Midbrain (tissue), 1 donor: ENCODE results near the gene BLOC1S3.

Experiments
- DNase-seq: peaks from one replicate; lab custom pipeline; 2025; lab: John Stamatoyannopoulos, UW

The BLOC1S3 gene

DNA sequence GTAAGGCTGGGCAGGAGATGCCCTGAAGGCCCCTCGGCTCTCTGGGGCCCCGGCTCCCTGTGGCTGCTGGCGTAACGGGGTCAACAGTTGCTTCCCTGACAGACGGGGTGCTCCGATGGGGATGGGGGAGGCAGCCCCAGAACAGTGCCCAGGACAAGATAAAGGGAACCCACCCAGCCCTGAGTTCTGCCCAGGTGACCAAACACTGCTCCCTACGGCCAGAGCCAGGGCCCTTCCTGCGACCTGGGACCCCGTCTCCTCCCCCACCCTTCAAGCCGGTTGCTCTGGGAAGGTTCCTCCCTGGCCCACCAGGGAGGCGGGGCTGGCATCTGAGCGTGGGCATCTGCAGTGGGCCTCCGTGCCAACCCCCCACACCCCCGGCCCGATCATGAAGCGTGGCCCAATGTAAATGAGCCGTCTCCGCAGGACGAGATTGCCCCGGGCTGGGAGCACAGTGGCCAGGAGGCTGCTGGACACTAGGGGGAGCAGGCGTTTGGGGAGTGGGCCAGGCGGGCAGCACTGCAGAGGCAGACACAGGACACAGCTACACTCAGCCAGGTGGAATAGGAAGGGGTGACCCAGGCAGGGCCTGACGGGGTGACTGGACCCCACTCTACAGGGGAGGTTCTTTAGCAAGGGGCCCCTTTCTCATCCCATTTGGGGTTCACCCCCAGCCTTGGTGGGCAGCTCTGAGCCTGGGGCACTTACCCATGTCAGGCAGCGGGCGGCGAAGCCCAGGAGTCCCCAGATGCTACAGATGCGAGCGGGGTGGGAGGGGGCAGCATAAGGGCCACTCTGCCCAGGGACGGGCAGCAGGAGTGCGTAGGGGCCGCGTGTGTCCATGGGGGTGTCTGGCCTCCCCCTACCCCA lies 16.6 kb upstream of the BLOC1S3 start:
- DNase-seq: no peak

DNA sequence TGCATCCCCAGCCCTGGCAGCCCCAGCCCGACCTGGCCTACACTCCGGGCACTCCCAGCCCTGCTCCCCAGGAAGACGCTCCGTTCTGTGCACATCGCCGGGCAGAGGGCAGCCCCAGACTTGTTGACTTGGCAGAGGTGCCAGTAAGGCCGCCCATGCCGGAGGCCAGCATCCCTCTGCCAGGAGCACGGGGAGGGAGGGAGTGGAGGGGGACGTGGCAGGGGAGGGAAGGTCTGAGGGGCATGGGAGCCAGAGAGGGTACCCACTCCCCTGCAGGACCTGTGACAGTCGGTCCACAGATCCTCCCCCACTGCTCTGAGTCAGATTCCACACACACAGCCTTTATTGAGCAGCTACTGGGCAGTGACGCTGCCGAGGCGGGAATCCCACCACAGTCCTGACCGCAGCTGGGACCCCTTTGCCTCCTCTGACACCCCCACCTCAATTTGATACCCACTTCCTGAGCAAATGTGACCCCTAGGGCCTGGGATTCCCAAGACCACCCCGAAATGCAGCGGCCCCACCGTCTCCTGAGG lies 15.9 kb upstream of the BLOC1S3 start:
- DNase-seq: no peak

DNA sequence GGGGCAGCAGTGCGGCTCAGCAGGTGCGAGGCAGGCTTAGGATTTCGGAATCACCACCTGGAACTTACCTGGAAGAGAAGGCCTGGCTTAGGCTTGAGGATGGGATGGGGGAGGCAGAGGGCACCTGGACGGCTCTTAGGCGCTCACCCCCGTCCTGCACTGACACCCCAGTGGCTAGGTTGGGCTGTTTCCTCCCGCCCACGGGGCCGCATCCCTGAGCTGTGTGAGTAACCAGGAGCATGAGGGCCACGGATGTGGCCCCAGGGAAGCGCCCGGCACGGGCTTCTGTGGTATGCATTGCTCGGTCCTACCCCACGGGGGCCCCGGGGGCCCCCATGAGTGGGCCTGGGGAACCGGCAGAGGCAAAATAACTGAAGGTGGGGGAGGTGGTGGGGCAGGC lies 15.4 kb upstream of the BLOC1S3 start:
- DNase-seq: no peak

DNA sequence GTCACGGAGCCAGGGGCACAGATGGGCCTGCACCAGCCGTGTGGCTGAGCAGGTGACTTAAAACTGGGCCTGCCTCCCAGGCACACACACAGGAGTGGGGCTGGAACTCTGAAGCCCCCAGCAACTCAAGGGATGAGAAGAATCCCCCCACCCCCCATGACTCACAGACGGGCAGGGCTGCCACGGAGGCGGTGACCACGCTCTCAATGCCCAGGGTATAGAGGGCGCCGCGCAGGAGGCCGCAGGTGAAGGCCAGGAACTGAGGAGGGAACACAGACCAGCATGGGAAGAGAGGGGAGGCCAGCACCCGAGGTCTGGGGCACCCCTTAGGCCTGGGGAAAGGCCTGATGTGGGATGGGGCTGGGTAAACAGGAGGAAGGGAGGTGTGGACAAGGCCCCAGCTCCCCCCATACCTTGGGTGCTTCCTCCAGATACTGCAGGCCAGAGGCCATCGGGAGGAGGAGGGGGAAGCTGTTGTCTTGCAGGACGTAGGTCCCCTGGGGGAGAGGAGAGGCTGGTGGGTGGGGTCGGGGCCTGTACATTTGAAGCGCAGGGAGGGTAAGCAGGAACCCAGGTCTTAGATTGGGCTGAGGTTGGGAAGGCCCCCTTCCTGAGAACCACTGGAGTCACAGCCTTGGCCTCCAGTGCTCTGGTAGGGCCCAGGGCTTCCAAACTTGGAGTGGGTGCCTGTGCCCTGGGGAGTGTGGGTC lies 14.7 kb upstream of the BLOC1S3 start:
- no peak for DNase-seq

DNA sequence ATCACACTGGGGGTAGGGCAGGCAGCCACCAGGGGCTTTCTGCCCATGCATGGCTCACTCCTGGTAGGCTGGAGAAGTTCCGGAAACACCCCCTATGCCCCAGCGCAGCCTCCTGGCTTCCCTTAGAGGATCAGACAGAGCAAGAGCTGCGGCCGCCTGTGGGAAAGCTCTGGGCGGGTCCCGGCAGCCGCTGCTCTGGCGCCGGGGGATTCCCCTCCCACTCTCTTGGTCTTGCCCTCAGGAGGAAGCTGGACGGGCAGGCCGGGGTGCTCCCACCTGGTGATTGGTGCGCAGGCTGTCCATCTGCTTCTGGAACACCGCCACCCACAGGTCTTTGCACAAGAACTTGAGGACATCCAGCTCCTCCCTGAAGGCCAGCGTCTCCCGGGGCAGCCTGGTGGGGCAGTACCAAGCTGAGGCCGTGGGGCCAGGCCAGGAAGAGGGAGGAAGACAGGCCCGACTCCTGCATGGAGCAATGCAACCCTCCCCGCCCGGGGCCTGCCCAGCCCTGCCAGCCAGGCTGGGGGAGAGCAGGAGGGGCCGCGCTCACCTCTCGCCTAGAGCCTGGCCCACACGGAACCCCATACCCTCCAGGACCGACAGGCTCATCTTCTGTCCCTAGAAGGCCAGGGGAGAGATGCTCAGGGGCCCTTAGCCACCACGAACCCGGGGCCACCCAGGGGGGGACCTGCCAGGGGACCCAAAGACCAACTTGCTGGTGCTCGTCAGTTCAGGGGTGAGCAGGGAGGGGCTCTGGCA lies 13.8 kb upstream of the BLOC1S3 start:
- no peak for DNase-seq

DNA sequence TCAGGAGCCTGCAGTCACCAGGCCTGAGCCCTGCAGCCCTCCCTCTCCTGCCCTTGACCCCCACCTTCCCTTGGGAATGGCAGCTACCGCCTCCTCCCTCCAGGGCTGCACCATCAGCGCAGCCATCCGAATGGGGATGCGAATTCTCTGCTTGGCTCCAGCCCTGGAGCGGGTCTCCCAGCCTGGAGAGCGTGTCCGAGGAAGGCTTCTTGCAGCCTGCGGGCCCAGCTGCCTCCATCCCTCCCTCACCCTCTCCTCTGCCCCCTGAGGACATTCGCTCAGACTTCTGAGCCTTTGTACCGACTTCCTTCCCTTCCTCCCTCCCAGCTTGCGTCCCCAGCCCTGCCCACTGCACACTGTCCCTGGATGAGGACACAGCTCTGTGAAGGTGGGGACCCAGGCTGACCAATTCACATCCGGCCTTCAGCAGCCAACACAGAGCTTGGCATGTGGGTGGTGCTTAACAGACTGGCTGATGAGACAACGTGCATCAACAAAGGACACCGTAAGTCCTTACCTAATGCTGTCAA lies 11.8 kb upstream of the BLOC1S3 start:
- DNase-seq: no peak

DNA sequence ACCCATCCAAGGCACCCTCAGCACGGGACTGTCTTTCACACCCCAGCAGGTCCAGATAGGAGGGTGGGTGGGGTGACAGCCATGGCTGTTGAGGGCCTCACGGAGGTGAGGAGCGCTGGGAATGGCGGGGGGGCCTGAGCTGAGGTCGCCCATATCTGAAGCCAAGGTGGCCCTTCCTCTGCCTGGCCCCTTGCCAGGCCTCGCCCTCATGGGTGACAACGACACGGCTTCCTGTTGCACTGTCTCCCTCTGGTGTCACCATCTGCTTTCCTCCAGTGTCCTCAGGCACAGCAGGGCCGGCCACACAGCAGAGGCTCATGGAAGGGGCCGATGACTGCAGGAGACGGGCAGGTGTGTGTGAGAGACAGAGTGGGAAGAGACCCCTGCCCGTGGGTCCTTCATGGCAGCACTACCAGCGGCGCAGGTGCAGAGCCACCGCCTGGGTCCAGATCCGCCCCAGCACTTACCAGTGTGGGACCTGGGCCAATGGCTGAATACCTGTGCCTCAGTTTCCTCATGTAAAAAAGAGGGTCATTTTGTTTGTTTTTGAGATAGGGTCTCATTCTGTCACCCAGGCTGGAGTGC lies 9.7 kb upstream of the BLOC1S3 start:
- no peak for DNase-seq

DNA sequence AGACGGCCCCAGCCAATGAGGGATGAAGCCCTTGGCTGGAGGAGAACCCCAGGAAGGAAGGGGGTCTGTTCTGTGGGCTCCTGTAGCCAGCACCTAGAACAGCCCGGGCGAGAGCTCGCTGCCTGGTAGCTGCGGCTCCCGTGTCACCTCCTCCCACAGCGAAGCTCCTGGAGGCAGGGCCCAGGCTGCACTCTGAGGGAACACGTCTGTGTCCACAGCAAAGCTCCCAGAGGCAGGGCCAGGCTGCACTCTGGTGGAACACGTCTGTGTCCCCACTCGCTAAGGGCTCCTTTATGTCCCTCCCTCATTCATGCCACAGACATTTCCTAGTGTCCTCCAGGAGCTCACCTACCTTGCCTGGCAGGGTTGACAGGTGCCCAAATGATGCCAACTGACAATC lies 9.0 kb upstream of the BLOC1S3 start:
- no peak for DNase-seq

DNA sequence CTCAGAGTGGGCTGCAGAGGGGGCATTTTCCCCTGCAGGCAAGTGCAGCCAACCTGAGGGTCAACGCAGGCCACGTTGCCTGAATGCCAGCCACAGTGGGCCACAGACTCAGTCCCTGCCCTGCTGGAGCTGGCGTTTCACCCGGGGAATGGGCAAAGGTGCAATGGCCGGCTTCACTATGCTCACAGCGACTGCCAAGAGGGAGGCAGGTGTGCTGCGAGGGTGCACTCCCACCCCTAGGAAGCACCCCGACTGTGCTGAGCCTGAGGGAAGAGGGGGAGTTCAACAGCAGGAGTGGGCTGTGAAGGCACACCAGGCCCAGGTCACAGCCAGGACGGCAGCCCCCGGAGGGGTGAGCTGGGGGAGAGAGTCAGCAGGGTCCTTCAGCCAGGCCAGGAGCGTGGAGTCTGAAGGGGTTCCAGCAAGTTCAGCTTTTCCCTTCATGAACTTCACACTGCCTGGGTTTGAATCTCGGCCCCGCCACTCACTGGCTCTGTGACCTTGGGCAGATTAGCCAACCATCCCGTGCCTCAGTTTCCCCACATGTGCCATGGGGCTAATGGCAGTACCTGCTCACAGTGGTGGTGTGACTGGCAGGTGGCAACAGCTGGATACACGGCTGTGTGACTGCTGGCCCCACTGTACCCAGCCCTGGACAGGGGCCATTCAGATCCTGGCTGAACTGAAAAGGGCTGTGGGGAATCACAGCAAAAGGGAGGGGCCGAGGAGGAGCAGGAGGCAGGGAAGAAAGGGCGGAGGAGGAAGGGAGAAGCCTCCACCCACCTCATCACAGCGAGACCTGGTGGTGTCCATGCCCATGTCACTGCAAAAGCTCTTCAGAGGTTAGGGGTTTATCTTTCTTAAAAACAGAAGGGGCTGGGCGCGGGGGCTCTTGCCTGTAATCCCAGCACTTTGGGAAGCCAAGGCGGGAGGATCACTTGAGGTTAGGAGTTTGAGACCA lies 8.2 kb upstream of the BLOC1S3 start:
- no peak for DNase-seq

DNA sequence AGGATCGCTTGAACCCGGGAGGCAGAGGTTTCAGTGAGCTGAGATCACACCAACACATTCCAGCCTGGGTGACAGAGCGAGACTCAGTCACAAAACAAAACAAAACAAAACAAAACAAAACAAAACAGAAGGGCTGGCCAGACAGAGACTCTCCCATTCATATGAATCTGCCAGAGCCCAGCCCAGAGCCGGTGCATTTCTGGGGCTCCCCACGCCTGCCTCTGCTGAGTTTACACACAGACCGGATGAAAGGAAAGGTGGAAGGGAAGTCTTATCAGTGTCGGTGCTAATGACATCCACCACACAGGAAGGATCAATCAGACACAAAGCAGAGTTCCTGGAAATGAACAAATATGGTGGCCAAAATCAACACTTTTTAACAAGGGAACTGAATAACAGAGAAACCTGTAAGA lies 7.4 kb upstream of the BLOC1S3 start:
- no peak for DNase-seq

DNA sequence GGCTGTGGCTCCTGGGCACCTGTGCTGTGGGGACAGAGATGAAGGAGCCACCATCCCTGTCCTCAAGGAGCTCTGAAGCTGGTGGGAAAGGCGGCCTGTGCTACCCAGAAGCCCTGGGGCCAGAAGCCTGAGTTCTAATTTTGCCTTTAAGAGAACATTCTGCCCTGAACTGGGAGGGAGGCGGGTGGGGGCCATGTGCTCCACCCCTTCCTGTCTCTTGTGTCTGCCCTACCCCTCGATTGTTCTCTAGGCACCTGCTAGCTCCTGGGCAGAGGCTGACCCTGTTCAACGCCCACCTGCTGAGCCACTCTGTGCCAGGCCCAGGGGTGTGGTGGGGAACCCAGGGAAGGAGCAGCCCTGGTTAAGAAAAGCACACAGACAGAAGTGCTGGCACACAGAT lies 6.4 kb upstream of the BLOC1S3 start:
- DNase-seq: no peak

DNA sequence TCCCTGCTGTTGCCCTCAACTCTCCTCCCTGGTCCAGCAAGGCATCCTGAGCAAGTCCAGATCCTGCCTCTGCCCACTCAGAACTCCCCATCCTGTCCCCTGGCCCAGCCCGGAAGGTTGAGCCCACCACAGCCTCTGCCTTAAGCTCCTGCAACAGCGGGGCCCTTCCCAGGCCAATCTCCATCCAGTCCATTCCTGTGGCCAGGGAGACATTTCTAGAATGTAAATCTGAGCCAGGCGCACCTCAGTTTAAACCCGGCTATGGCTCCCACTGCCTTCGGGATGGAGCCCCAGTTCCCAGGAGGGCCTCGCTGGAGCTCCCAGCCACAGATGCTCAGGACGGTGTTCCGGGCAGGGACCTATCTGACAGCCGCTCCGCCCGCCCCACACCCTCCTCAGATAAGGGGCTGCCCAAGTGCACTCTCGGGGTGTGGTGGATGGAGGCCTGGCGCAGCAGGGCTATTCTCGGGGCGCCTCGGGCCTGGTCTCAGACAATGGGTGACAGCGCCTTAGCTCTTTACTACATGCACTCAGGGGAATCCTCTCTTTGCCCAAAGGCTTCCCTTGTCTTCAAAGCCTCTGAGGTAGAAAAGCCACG lies 5.9 kb upstream of the BLOC1S3 start:
- no peak for DNase-seq

DNA sequence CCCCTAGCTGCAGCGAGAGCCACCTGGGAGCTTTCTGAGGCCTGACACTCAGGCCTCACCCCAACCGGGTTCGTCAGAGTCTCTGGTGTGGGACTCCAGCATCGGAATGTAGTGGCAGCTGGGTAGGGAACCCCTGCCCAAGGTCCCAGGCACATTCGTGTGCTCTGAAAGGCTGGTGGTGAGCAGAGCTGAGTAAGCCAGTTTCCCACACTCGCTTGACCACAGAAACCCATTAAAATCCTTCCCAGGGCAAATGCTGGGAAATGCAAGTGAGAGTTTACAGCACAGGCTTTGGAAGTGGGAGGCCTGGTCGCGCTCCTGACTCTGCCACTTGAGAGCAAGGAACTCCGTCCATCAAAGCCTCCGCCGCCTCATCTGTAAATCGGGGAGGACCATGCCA lies 4.8 kb upstream of the BLOC1S3 start:
- DNase-seq: no peak

DNA sequence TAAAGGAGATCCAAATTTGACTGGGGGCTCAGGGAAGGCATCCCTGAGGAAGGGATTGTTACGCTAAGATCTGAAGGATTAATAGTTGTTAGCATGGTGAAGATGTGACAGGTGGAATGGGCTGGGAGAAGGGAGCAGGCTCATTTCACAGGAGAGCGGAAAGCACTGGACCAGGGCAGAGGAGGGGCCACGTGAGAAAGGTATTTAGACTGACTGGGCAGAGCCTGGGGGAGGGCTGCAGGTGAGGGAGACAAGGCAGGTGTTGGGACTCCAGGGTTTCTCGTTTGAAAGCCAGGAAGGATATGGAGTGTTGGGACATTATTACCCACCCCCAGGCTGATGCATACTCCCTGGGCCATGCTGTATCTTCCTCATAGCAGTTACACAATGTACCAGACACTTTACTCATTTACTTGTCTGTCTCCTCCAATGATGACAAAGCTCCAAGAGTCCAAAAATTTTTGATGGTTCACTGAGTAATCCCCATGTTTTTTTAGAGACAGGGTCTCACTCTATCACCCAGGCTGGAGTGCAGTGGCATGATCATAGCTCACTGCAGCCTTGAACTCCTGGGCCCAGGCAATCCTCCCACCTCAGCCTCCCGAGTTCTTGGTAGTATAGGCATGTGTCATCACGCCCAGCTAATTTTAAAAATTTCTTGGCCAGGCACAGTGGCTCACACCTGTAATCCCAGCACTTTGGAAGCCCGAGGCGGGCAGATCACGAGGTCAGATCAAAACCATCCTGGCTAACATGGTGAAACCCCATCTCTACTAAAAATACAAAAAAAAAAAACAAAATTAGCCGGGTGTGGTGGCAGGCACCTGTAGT lies 2.9 kb upstream of the BLOC1S3 start:
- DNase-seq: no peak

DNA sequence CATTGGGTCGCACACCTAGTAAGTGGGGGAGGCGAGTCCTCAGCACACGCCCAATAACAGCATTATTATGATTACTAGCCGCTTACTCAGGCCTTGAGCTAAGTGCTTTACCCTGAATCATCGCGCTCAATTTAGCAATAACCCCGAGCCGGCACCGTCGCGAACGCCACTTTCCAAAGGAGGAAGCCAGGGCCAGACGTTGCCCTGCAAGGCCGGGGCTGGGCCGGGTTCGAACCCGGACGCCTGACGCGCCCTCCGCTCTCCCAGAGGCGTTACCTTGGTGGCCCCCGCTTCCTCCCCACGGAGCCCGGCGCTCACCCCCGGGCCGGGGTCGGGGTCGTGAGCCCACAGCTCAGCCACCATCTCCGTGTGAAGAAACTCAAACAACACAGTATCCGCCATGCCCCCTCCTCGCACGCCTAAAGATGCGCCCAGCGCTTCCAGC lies 745 bp upstream of the BLOC1S3 start, which contains the start of gene TRAPPC6A:
TSS of gene TRAPPC6A (minus strand) at position 421 of the 445 bp plus-strand sequence. CDS start at position 402, 19 bp downstream.
- no peak for DNase-seq

DNA sequence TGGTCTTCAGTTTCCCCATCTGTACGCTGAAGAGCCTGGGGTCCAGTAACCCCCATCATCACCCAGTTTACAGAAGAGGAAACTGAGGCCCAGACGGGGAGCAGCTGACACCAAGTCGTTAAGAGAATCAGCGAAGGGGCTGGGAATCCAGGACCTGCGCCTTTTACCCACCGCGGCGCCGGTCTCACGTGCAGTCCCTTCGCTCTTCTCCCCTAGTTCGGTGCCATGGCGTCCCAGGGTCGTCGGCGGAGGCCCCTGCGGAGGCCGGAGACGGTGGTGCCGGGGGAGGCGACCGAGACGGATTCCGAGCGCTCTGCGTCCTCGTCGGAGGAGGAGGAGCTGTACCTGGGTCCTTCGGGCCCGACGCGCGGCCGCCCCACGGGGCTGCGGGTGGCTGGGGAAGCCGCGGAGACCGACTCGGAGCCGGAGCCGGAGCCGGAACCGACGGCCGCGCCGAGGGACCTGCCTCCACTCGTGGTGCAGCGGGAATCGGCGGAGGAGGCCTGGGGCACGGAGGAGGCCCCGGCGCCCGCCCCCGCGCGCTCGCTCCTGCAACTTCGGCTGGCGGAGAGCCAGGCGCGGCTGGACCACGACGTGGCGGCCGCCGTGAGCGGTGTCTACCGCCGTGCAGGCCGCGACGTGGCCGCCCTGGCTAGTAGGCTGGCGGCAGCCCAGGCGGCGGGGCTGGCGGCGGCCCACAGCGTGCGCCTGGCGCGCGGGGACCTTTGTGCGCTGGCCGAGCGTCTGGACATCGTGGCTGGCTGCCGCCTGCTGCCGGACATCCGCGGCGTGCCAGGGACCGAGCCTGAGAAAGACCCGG lies 698 bp downstream of the BLOC1S3 start:
- DNase-seq: no peak

DNA sequence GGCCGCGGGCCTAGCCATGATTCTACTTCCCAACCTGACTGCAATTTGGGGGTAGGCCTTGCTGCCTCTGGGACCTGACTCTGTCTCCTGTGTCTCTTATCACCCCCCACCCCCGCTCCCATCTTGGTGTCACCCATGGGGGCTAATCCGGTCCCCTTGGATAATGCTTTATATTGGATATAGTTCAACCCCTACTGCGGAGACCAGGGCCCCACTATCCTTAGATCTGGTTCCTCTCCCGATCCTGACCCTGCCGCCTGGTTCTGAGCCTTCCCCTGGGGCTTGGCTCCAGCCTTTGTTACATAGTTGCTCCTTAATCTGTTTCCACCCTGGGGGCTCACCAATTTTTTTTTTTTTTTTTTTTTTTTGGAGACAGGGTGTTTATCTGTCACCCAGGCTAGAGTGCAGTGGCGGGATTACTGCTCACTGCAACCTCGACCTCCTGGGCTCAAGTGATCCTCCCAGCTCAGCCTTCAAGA lies 1.3 kb downstream of the BLOC1S3 start:
- no peak for DNase-seq

DNA sequence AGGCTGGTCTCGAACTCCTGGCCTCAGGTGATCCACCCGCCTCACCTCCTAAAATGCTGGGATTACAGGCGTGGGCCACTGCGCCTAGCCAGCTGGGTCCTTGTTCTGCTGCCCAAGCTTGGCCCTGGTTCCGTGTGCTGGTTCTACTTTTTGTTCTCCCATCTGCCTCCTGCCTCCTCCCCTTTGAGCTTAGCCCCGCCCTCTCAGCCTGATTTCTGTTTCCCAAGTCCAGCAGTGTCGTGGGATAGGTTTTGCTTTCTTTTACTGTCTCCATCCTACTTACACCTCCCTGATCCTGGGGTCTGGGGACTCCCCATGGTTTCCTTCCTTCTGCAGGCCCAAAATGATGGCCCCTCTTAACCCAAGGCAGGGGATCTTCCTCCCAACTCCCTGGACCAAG lies 2.4 kb downstream of the BLOC1S3 start:
- DNase-seq: no peak
